ENCODE results near the gene TH.

- TF ChIP-seq EZH2 (IDR thresholded peaks at IDR 0.05; ENCODE audit: borderline replicate concordance, low read length) (no peak), CTCF (IDR thresholded peaks at IDR 0.05; ENCODE audit: low read length) (no peak)
Measured at GRCh38 chr11:2114430-2115241, 57.0 kb downstream of the TH start.
